Activated CD8-positive, alpha-beta memory T cell treated with anti-CD3 and anti-CD28 coated beads, Interleukin-2, amount 50 U/mL, for 48 hours (primary cell): ENCODE results near the gene MARCHF9.

ENCODE experiments used
- DNase-seq: peaks from one replicate; pipeline ENCODE4 v3.0.0-alpha.2; 2020

Gene MARCHF9

GRCh38 chr12:57756406-57757341 lies 1.8 kb downstream of the MARCHF9 start:
- DNase-seq = peak; percentile 87

GRCh38 chr12:57757771-57758170 lies 2.9 kb downstream of the MARCHF9 start:
- no peak for DNase-seq

GRCh38 chr12:57758552-57759359 lies 3.9 kb downstream of the MARCHF9 start:
- no peak for DNase-seq

GRCh38 chr12:57759360-57759980 lies 4.6 kb downstream of the MARCHF9 start:
- DNase-seq = no peak

- DNase-seq = no peak
Measured at GRCh38 chr12:57760347-57760982, 5.6 kb downstream of the MARCHF9 start.

GRCh38 chr12:57761391-57761998 lies 6.6 kb downstream of the MARCHF9 start:
- no peak for DNase-seq

- no peak for DNase-seq
Measured at GRCh38 chr12:57762463-57762862, 7.6 kb downstream of the MARCHF9 start.

- DNase-seq = no peak
Measured at GRCh38 chr12:57763881-57764661, 9.2 kb downstream of the MARCHF9 start.

- no peak for DNase-seq
Measured at GRCh38 chr12:57764662-57765002, 9.7 kb downstream of the MARCHF9 start.

- peak; percentile 83 for DNase-seq
Measured at GRCh38 chr12:57765003-57765697, 10.2 kb downstream of the MARCHF9 start.

GRCh38 chr12:57765698-57766463 lies 11.0 kb downstream of the MARCHF9 start:
- no peak for DNase-seq

- DNase-seq = peak; percentile 73
Measured at GRCh38 chr12:57766464-57767304, 11.8 kb downstream of the MARCHF9 start, which contains the start of gene CYP27B1. Gene CYP27B1, minus strand, starts transcription at chr12:57767078. Its CDS starts 37 bp downstream, at chr12:57767041.

- DNase-seq = no peak
Measured at GRCh38 chr12:57767305-57767698, 12.4 kb downstream of the MARCHF9 start.

GRCh38 chr12:57767876-57768275 lies 13.0 kb downstream of the MARCHF9 start:
- no peak for DNase-seq

- DNase-seq = no peak
Measured at GRCh38 chr12:57769594-57769993, 14.7 kb downstream of the MARCHF9 start.

GRCh38 chr12:57770734-57771133 lies 15.8 kb downstream of the MARCHF9 start:
- no peak for DNase-seq

GRCh38 chr12:57771236-57771872 lies 16.5 kb downstream of the MARCHF9 start:
- peak; percentile 91 for DNase-seq

- peak; percentile 95 for DNase-seq
Measured at GRCh38 chr12:57771873-57772428, 17.0 kb downstream of the MARCHF9 start, which contains the start of gene METTL1. Gene METTL1, minus strand, starts transcription at chr12:57772105. Its CDS starts 22 bp downstream, at chr12:57772083.
